ENCODE data around the gene TNS2. TPM values are rescaled to one million over a fixed set of nuclear protein-coding genes. Genes with fewer than 3 reads are reported as not detected.

The TNS2 gene
- total RNA-seq, 6 donors from 2014 or later, result 99.1 to 703 (median 197) TPM

GRCh38 chr12:53096759-53097158 lies 46.9 kb downstream of the TNS2 start:
- no peak for ATAC-seq (ENCODE audit: low FRiP score in 2 of 2)
- H3K4me1 ChIP-seq, result peaks cover 32 to 41% (median 39%) of the 10 kb centered on the region in 4 donors
- 62 to 71% methylated on average over 9 of the region's 9 CpGs for WGBS, 2 donors
- H3K36me3 ChIP-seq, result no peaks in the 10 kb centered on the region
- DNase-seq, result no peak
- H3K9me3 ChIP-seq, result no peaks in the 10 kb centered on the region
- H3K27me3 ChIP-seq, result no peaks in the 10 kb centered on the region
- H3K27ac ChIP-seq, result peak overlapping the region in 3 of 4 donors; percentile 86 to 87 (median 87)
- TF ChIP-seq, protein P1, sequence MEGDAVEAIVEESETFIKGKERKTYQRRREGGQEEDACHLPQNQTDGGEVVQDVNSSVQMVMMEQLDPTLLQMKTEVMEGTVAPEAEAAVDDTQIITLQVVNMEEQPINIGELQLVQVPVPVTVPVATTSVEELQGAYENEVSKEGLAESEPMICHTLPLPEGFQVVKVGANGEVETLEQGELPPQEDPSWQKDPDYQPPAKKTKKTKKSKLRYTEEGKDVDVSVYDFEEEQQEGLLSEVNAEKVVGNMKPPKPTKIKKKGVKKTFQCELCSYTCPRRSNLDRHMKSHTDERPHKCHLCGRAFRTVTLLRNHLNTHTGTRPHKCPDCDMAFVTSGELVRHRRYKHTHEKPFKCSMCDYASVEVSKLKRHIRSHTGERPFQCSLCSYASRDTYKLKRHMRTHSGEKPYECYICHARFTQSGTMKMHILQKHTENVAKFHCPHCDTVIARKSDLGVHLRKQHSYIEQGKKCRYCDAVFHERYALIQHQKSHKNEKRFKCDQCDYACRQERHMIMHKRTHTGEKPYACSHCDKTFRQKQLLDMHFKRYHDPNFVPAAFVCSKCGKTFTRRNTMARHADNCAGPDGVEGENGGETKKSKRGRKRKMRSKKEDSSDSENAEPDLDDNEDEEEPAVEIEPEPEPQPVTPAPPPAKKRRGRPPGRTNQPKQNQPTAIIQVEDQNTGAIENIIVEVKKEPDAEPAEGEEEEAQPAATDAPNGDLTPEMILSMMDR (IDR thresholded peaks at IDR 0.05), result no peak
- TF ChIP-seq POLR2AphosphoS5 (IDR thresholded peaks at IDR 0.05), result no peak
- no peak for TF ChIP-seq EP300 (IDR thresholded peaks at IDR 0.05)
- TF ChIP-seq POLR2A (IDR thresholded peaks at IDR 0.05), result no peak
- peak overlapping the region in 3 of 4 donors; percentile 50 to 64 (median 63) for H3K4me3 ChIP-seq

DNA sequence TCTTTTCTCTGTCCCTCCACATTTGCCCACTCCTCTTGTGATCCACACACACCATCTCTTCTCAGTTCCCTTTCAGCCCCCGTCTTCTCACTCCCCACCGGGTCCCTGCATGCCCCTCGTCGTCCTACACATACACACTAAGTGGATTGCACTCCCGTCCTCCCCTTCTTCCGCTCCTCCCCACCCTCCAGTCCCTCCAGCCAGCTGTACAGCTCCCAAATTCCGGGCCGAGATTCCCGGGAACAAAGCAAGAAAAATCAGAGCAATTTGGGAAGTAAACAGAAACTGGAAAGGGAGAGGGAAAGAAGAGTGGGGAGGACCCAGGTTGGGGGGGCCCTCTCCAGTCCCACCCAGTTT lies 47.3 kb downstream of the TNS2 start:
- Histone ChIP-seq H3K9me3 (no peaks in the 10 kb centered on the region), H3K27me3 (no peaks in the 10 kb centered on the region), H3K27ac (peak overlapping the region; percentile 42 to 87 (median 86)), H3K4me1 (peaks cover 32 to 42% (median 39%) of the 10 kb centered on the region in 4 donors), H3K36me3 (no peaks in the 10 kb centered on the region), H3K4me3 (peak overlapping the region; percentile 37 to 64 (median 56))
- no peak for DNase-seq
- 5 to 7% methylated on average over 9 of the region's 9 CpGs for WGBS, 2 donors
- ATAC-seq (ENCODE audit: low FRiP score in 2 of 2), result peak in 1 of 2 donors; percentile 58
- TF ChIP-seq POLR2A (IDR thresholded peaks at IDR 0.05) (no peak), POLR2AphosphoS5 (IDR thresholded peaks at IDR 0.05) (peak in 1 of 2 donors; percentile 8), EP300 (IDR thresholded peaks at IDR 0.05) (no peak)
- TF ChIP-seq, protein P1 (IDR thresholded peaks at IDR 0.05), result no peak

- Histone ChIP-seq H3K27ac (peak within 1 kb of the TSS; percentile 42 to 87 (median 86)), H3K4me1 (peaks cover 32 to 44% (median 39%) of the 10 kb centered on the region in 4 donors), H3K27me3 (no peaks in the 10 kb centered on the region), H3K9me3 (no peaks in the 10 kb centered on the region), H3K4me3 (peak within 1 kb of the TSS; percentile 37 to 64 (median 56)), H3K36me3 (no peaks in the 10 kb centered on the region)
- ATAC-seq (ENCODE audit: low FRiP score in 2 of 2) (peak; percentile 24 to 78), DNase-seq (peak; percentile 72 to 94)
- 6 to 16% methylated on average over 6 to 30 of the region's 51 CpGs for WGBS, 2 donors
- TF ChIP-seq, protein P1 (IDR thresholded peaks at IDR 0.05), result peak in 4 of 6 experiments; percentile 25 to 50 (median 36)
- peak in 1 of 4 donors; percentile 39 for TF ChIP-seq POLR2A (IDR thresholded peaks at IDR 0.05)
- no peak for TF ChIP-seq POLR2AphosphoS5 (IDR thresholded peaks at IDR 0.05)
- TF ChIP-seq EP300 (IDR thresholded peaks at IDR 0.05), result no peak
These were observed 47.9 kb downstream of the TNS2 start, which contains the start of gene IGFBP6 for GRCh38 chr12:53097564-53098353. IGFBP6 (plus strand) TSS chr12:53097667; CDS start chr12:53097718, 51 bp downstream.

GRCh38 chr12:53098354-53098981 lies 48.6 kb downstream of the TNS2 start:
- ATAC-seq (ENCODE audit: low FRiP score in 2 of 2) (peak in 1 of 2 donors; percentile 64), DNase-seq (no peak)
- 59 to 63% methylated on average over 13 of the region's 13 CpGs for WGBS, 2 donors
- Histone ChIP-seq H3K9me3 (no peaks in the 10 kb centered on the region), H3K4me1 (peaks cover 32 to 48% (median 41%) of the 10 kb centered on the region in 4 donors), H3K27ac (peak overlapping the region; percentile 42 to 87 (median 86)), H3K27me3 (no peaks in the 10 kb centered on the region), H3K4me3 (peak overlapping the region in 3 of 4 donors; percentile 50 to 64 (median 63)), H3K36me3 (no peaks in the 10 kb centered on the region)
- no peak for TF ChIP-seq POLR2AphosphoS5 (IDR thresholded peaks at IDR 0.05)
- TF ChIP-seq, protein P1 (IDR thresholded peaks at IDR 0.05), result no peak
- TF ChIP-seq EP300 (IDR thresholded peaks at IDR 0.05), result no peak
- no peak for TF ChIP-seq POLR2A (IDR thresholded peaks at IDR 0.05)

All from upper lobe of left lung (tissue), 6 donors.